ENCODE measurements around the gene MDK. TPM values are rescaled to one million over a fixed set of nuclear protein-coding genes. Genes with fewer than 3 reads are reported as not detected.

Gene MDK
- total and polyA plus RNA-seq, 2 of the 4 experiments (the other 2 are of a cell fraction), result 25.8 to 377 TPM

- H3K27me3 ChIP-seq (ENCODE audit: control insufficient read depth, insufficient read depth, low read length), result no peaks in the 10 kb centered on the region
- peaks cover 8% of the 10 kb centered on the region; the same call in 1 of the 2 replicates for H3K4me1 ChIP-seq (ENCODE audit: control insufficient read depth, insufficient read depth, low read length)
- peaks cover 27% of the 10 kb centered on the region for H3K36me3 ChIP-seq (ENCODE audit: control insufficient read depth, insufficient read depth, low read length)
- no peak overlapping the region for H2AK9ac ChIP-seq (replicated peaks; ENCODE audit: low read depth, low read length, poor library complexity)
- CTCF ChIA-PET, result no interaction called here
- H3K4me2 ChIP-seq (ENCODE audit: low read depth, low read length), result no peak overlapping the region
- POLR2A ChIA-PET (ENCODE audit: unreplicated experiment), result no interaction called here
- H3K9me1 ChIP-seq (ENCODE audit: insufficient read depth, low read length), result peaks cover 11% of the 10 kb centered on the region
- H3K9me3 ChIP-seq (ENCODE audit: control insufficient read depth, insufficient read depth, low read length), result no peaks in the 10 kb centered on the region
- H3K56ac ChIP-seq (ENCODE audit: extremely low read depth, insufficient read depth, low read length), result no peak overlapping the region
- TF ChIP-seq SMC3 (IDR thresholded peaks at IDR 0.05; ENCODE audit: low read depth, low read length), result no peak
- TF ChIP-seq MXI1 (IDR thresholded peaks at IDR 0.05; ENCODE audit: borderline replicate concordance, low read depth, low read length), result no peak
- TF ChIP-seq CEBPB (IDR thresholded peaks at IDR 0.05; ENCODE audit: low read depth, low read length), result no peak
- TF ChIP-seq NFE2L2 (IDR thresholded peaks at IDR 0.05; ENCODE audit: low read depth, low read length), result no peak
- no peak for TF ChIP-seq RFX5 (IDR thresholded peaks at IDR 0.05; ENCODE audit: low read depth, low read length)
- TF ChIP-seq, protein P1, sequence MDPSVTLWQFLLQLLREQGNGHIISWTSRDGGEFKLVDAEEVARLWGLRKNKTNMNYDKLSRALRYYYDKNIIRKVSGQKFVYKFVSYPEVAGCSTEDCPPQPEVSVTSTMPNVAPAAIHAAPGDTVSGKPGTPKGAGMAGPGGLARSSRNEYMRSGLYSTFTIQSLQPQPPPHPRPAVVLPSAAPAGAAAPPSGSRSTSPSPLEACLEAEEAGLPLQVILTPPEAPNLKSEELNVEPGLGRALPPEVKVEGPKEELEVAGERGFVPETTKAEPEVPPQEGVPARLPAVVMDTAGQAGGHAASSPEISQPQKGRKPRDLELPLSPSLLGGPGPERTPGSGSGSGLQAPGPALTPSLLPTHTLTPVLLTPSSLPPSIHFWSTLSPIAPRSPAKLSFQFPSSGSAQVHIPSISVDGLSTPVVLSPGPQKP (IDR thresholded peaks at IDR 0.05; ENCODE audit: borderline replicate concordance, low read depth, low read length), result no peak
- TF ChIP-seq BHLHE40 (IDR thresholded peaks at IDR 0.05; ENCODE audit: low read depth, low read length), result no peak
- no peak for TF ChIP-seq MAFK (IDR thresholded peaks at IDR 0.05; ENCODE audit: low read depth, low read length)
- no peak for TF ChIP-seq CHD1 (IDR thresholded peaks at IDR 0.05; ENCODE audit: low read depth, low read length)
- no peak for TF ChIP-seq CTCF (conservative IDR thresholded peaks at IDR 0.05; ENCODE audit: low read depth, low read length)
- no peak for TF ChIP-seq USF2 (IDR thresholded peaks at IDR 0.05; ENCODE audit: low read depth, low read length)
- H4K91ac ChIP-seq (ENCODE audit: insufficient read depth, low read depth, low read length), result no peak overlapping the region
- in situ Hi-C loops (cut with MboI; ENCODE audit: low sequenced_read_pairs), result no loop called here
- no peak overlapping the region for H3K23ac ChIP-seq (ENCODE audit: low read depth, low read length)
- H2BK20ac ChIP-seq (ENCODE audit: low read depth, low read length), result no peak overlapping the region
- no peak overlapping the region for H2BK15ac ChIP-seq (ENCODE audit: low read depth, low read length)
- H4K8ac ChIP-seq (ENCODE audit: low read depth in 2 of 2, low read length in 2 of 2), result no peak overlapping the region
- H3K4ac ChIP-seq (ENCODE audit: low read depth, low read length), result no peak overlapping the region
- dilution Hi-C loops (cut with HindIII; ENCODE audit: low sequenced_read_pairs, unreplicated experiment), result no loop called here
- H2BK5ac ChIP-seq (ENCODE audit: low read depth, low read length, poor library complexity, severe bottlenecking), result no peak overlapping the region
- ATAC-seq (ENCODE audit: low read depth) (no peak), DNase-seq (no peak)
- H3K18ac ChIP-seq (ENCODE audit: low read depth, low read length), result no peak overlapping the region
- TSS peak; percentile 41 for BruUV-seq (replicated peaks)
- no peak overlapping the region for H3K27ac ChIP-seq (ENCODE audit: insufficient read depth, low read length)
- no peaks in the 10 kb centered on the region; the same call in 1 of the 2 replicates for H4K20me1 ChIP-seq (ENCODE audit: insufficient read depth, low read length)
- no peak overlapping the region for H4K5ac ChIP-seq (ENCODE audit: low read depth, low read length)
- no peak overlapping the region for H3K14ac ChIP-seq (replicated peaks; ENCODE audit: low read depth, low read length)
- no peak overlapping the region for H2BK120ac ChIP-seq (ENCODE audit: low read depth, low read length)
- no peak overlapping the region for H2AFZ ChIP-seq (replicated peaks; ENCODE audit: low read length, poor library complexity)
- no peak overlapping the region for H3K9ac ChIP-seq (ENCODE audit: low read depth, low read length)
- no peak overlapping the region for H2AK5ac ChIP-seq (ENCODE audit: low read depth, low read length)
- WGBS, 2 experiments (ENCODE audit: extremely low coverage in 2 of 2, insufficient read length in 1 of 2), result 67% methylated on average over 5 of the region's 10 CpGs; no CpG with 5 or more reads in 1 of the 2 experiments
- intact Hi-C loops (cut with micrococcal nuclease), result no loop called here
- H3K4me3 ChIP-seq (ENCODE audit: insufficient read depth, low read depth, low read length), result no peak overlapping the region
- H3K79me1 ChIP-seq (ENCODE audit: low read depth in 1 of 2, low read length in 2 of 2), result peaks cover 0 to 12% of the 10 kb centered on the region in 2 experiments; a peak in 3 of 4 replicates
These were observed 26.2 kb downstream of the MDK start for GRCh38 chr11:46407635-46408034.

Data from IMR-90 (cell line).